DMS 273 (cell line): ENCODE measurements around the gene TUBE1.
A peak's percentile ranks its signal among the peaks of the same experiment; 100 is the strongest.
"Not testable (repeated sequence)": the region's sequence is repeated elsewhere in the genome, so short reads cannot be mapped to it uniquely, and the experiment has no call there.

Experiments
- DNase-seq: peaks from one replicate; lab custom pipeline; 2025; ENCODE audit not compliant: unreplicated experiment; lab: John Stamatoyannopoulos, UW

Gene TUBE1

GRCh38 chr6:112087136-112087911 is at the start of gene TUBE1, which contains the start of gene FAM229B:
TUBE1 (minus strand) TSS chr6:112087482; CDS start chr6:112087434, 48 bp downstream.
FAM229B (plus strand) TSS chr6:112087591; CDS start chr6:112099284, 11,693 bp downstream.
- peak; percentile 98 for DNase-seq

- DNase-seq = no peak
These were observed 43.6 kb upstream of the TUBE1 start for GRCh38 chr6:112130878-112131277.

- DNase-seq = no peak
These were observed 40.9 kb upstream of the TUBE1 start for GRCh38 chr6:112128208-112128607.

DNA sequence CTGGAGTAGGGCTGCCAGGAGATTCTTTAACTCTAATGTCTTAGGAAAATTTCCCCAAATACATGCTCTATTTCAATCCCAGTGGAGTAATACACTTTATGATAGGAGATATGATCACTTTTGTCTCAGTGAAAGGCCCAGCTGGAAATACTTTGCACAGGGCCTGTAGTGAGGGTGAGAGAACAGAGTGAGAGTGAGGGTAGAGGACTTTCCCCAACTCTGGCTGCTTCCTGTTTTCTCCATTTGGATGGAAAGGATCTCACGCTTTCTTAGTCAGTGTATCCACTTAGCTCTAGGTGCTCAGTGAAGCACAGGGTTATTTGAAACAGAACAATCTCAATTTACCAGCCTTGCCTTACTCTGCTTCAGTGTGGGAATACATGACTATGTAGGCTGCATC is 36.7 kb upstream of the TUBE1 start:
- no peak for DNase-seq

- DNase-seq = no peak
These were observed 35.5 kb upstream of the TUBE1 start for GRCh38 chr6:112122756-112123155.

DNA sequence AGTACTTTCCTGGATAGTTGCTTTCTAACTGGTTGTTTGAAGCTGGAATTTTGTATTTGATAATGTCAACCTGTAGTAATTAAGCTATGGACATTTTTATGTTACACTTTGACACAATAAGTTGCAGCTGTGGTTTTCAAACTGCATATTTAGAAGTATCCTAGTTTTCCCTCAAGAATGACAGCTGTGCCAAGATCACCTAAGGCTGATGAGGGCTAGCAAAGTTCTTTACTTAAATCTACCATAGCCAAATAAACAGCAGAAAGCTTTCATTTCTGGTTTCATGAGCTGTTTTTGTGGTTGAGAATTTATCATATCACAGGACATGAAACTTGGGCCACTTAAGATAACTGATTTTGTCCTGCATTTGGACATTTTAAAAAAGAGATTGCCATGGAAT is 30.8 kb upstream of the TUBE1 start:
- DNase-seq = no peak

- no peak for DNase-seq
These were observed 30.3 kb upstream of the TUBE1 start for GRCh38 chr6:112117554-112117953.

- DNase-seq = peak; percentile 22
These were observed 28.9 kb upstream of the TUBE1 start for GRCh38 chr6:112116221-112116620.

DNA sequence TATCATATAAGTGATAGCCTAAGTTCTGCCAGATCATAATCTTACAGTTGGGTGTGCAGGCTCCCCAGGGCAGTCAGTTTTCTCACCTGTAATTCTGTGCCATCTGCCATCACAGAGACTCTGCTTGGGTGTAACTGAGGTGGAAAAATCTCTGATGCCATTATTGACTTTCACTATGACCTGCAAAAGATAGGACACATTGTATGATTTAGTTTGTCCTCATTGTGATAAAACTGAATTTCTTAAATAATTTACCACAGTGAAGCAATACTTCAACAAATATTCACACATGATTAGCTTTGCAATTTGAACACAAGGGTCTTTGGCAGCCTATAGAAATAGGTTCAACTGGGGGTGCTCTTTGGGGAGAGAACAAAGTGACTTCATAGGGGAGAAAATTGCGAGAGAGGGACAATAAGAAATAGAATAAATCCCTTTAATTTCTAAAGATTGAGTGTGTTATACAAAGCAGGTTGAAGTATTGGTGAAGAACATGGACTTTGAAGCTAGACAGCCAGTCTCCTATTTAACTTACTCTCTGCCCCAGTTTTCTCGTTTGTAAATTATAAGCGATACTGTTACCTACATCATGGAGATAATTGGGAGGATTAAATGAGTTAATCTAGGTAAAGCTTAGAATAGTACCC is 27.4 kb upstream of the TUBE1 start:
- DNase-seq = no peak

DNA sequence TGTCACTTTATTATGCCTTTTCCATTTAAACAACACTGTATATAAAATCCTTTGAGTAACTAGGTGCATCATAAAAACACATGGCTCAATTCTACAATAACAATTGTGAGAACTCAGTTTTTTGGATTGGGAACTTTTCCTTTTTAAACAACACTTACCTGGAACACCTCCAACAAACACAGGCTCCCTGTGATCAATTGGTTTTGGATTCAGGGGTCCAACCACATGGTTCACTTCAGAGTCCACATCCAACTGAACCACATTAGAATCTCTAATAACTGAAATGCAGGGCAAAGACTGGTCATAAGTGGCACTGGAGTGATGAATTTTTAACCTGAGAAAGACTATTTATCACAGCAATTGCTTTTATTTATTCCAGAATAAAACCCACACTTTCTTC is 26.6 kb upstream of the TUBE1 start:
- no peak for DNase-seq

- DNase-seq = no peak
These were observed 26.1 kb upstream of the TUBE1 start for GRCh38 chr6:112113431-112113830.

DNA sequence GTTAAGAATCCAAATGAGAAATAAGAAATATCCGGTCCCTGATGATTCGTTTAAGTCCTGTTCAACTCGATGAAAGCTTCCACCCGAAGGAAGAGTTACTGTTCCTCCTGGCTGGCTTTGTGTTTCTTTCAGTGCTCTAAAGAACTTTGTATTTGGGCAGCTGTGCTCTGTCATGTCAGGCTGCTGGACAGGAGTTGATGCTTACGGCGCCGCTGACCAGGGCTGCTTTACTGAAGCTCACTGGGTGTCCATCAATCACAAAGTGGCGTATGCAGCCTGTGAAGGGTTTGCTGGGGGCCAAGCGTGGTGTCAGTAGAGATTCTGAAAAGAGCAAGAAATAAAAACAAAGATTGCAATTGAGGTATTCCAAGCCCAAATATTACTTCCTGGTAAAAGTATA is 22.0 kb upstream of the TUBE1 start:
- DNase-seq = no peak

- DNase-seq = no peak
These were observed 19.3 kb upstream of the TUBE1 start for GRCh38 chr6:112106562-112106961.

DNA sequence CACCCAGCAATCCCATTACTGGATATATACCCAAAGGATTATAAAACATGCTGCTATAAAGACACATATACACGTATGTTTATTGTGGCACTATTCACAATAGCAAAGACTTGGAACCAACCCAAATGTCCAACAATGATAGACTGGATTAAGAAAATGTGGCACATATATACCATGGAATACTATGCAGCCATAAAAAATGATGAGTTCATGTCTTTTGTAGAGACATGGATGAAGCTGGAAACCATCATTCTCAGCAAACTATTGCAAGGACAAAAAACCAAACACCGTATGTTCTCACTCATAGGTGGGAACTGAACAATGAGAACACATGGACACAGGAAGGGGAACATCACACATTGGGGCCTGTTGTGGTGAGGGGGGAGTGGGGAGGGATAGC is 18.7 kb upstream of the TUBE1 start:
- not testable (repeated sequence) for DNase-seq

DNA sequence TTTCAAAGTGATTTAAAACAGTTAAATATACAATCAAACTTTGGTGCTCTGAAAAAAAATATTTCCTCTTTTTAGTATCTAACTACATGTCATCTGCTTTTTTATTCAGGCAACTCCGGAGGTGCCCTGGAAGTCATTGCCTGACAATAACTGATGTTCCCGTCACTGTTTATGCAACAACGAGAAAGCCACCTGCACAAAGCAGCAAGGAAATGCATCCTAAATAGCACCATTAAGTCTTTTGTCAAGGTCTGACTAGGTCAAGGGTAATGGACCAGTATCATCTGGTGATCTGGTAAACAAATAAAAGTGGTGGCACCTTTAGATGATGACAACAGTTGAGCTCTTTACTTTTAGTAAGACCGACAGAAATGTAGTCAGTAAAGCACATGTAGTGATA is 13.3 kb upstream of the TUBE1 start:
- no peak for DNase-seq

DNA sequence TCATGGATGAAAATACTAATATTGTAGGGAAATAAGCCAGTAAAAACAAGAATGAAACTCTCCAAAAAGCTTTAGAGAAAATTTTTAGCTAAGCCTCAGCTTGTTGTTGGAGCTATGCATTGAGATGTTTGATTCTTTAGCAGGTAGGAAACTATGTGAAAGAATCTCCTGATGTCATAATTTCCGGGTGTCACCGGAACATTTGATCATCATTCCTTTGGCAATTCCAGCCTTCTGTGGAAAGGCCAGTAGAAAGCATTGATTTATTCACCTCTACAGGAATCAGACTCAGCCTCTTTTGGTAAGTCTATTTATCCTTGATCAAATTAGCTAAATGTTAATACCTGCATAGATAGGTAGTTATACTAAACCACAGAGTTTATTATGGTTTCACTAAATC is 9.6 kb upstream of the TUBE1 start:
- DNase-seq = no peak

GRCh38 chr6:112087916-112088315 is 634 bp upstream of the TUBE1 start:
- DNase-seq = peak; percentile 37

- peak; percentile 75 for DNase-seq
These were observed 542 bp downstream of the TUBE1 start for GRCh38 chr6:112086744-112087135.

- no peak for DNase-seq
These were observed 1.8 kb downstream of the TUBE1 start for GRCh38 chr6:112085286-112086065.

- no peak for DNase-seq
These were observed 5.7 kb downstream of the TUBE1 start for GRCh38 chr6:112081569-112081968.

- no peak for DNase-seq
These were observed 20.7 kb downstream of the TUBE1 start for GRCh38 chr6:112066606-112067005.
